ENCODE results near the gene KAT2B. TPM values are rescaled to one million over a fixed set of nuclear protein-coding genes. Genes with fewer than 3 reads are reported as not detected.

KAT2B gene
- total RNA-seq, 2 donors from 2014 or later = 8.5 to 25.9 TPM

- intact Hi-C loops (cut with DNase I) = no loop called here
- Histone ChIP-seq H3K4me3 (no peak overlapping the region), H3K4me1 (peaks cover 17% of the 10 kb centered on the region), H3K9me3 (no peaks in the 10 kb centered on the region), H3K27ac (no peak overlapping the region), H3K27me3 (no peaks in the 10 kb centered on the region), H3K9ac (ENCODE audit: low read depth in 2 of 2, low read length in 2 of 2) (no peak overlapping the region), H3K36me3 (no peaks in the 10 kb centered on the region)
- TF ChIP-seq, protein P1, sequence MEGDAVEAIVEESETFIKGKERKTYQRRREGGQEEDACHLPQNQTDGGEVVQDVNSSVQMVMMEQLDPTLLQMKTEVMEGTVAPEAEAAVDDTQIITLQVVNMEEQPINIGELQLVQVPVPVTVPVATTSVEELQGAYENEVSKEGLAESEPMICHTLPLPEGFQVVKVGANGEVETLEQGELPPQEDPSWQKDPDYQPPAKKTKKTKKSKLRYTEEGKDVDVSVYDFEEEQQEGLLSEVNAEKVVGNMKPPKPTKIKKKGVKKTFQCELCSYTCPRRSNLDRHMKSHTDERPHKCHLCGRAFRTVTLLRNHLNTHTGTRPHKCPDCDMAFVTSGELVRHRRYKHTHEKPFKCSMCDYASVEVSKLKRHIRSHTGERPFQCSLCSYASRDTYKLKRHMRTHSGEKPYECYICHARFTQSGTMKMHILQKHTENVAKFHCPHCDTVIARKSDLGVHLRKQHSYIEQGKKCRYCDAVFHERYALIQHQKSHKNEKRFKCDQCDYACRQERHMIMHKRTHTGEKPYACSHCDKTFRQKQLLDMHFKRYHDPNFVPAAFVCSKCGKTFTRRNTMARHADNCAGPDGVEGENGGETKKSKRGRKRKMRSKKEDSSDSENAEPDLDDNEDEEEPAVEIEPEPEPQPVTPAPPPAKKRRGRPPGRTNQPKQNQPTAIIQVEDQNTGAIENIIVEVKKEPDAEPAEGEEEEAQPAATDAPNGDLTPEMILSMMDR (IDR thresholded peaks at IDR 0.05) = no peak
- no peak for DNase-seq
Observed at GRCh38 chr3:20055842-20056241, 15.6 kb downstream of the KAT2B start.

DNA sequence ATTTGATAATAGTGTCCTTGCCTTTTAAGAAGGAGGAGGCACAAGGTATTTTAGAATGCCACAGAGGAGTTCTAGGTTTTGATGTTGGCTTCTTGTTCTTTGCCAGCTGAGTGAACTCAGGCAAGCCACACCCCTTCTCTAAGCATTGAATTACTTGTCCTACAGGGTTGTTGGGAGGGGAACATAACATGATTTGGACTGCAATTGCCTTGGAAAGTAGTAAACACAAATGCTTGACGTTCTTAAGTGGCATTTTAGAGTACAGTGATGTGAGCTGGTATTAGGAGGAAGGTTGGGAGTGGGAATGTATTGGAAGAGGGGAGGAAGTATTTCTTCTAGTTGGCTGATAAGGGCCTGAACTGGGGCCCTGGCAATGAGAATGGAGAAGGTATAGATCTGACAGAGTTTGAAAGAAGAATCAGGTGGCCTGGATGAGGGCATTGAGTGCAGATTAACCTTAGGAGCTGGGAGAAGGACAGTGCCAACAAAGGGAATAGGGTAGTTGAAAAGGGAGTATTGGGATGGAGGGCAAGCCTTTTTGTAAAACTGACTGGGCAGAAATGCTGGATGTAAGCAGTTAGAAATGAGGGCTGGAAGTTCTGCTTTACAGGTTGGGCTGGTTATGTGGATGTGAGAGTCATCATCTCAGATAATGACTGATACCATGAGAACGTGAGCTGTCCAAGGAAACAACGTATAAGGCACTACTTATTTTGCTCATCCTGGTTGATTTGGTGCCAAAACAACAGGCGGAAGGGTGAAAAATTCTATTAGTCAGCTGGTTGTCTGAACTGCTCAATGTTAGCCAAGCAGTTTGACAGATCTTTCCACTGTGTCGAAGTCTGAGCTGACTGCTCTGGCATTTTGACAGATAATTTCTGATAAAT lies 16.7 kb downstream of the KAT2B start:
- no peaks in the 10 kb centered on the region for H3K36me3 ChIP-seq
- DNase-seq = no peak
- intact Hi-C loops (cut with DNase I) = no loop called here
- no peak overlapping the region for H3K4me3 ChIP-seq
- H3K9me3 ChIP-seq = no peaks in the 10 kb centered on the region
- TF ChIP-seq, protein P1 (IDR thresholded peaks at IDR 0.05) = no peak
- H3K27me3 ChIP-seq = no peaks in the 10 kb centered on the region
- peak overlapping the region in 1 of 2 donors; percentile 12 for H3K9ac ChIP-seq (ENCODE audit: low read depth in 2 of 2, low read length in 2 of 2)
- peaks cover 17% of the 10 kb centered on the region for H3K4me1 ChIP-seq
- no peak overlapping the region for H3K27ac ChIP-seq

GRCh38 chr3:20057612-20058180 lies 17.4 kb downstream of the KAT2B start:
- Histone ChIP-seq H3K4me3 (no peak overlapping the region), H3K9me3 (no peaks in the 10 kb centered on the region), H3K9ac (ENCODE audit: low read depth in 2 of 2, low read length in 2 of 2) (peak overlapping the region in 1 of 2 donors; percentile 12), H3K27me3 (no peaks in the 10 kb centered on the region), H3K27ac (no peak overlapping the region), H3K4me1 (peaks cover 17% of the 10 kb centered on the region), H3K36me3 (no peaks in the 10 kb centered on the region)
- DNase-seq = no peak
- intact Hi-C loops (cut with DNase I) = no loop called here
- TF ChIP-seq, protein P1 (IDR thresholded peaks at IDR 0.05) = no peak

- intact Hi-C loops (cut with DNase I) = no loop called here
Observed at GRCh38 chr3:20059929-20060328, 19.7 kb downstream of the KAT2B start.

GRCh38 chr3:20060974-20061685 lies 20.9 kb downstream of the KAT2B start:
- Histone ChIP-seq H3K9me3 (no peaks in the 10 kb centered on the region), H3K4me1 (peaks cover 4% of the 10 kb centered on the region), H3K27me3 (no peaks in the 10 kb centered on the region), H3K27ac (no peak overlapping the region), H3K9ac (ENCODE audit: low read depth in 2 of 2, low read length in 2 of 2) (no peak overlapping the region), H3K4me3 (no peak overlapping the region), H3K36me3 (no peaks in the 10 kb centered on the region)
- no peak for DNase-seq
- intact Hi-C loops (cut with DNase I) = no loop called here
- TF ChIP-seq, protein P1 (IDR thresholded peaks at IDR 0.05) = no peak

More at GRCh38 chr3:20059929-20060328, 19.7 kb downstream of the KAT2B start:
- DNase-seq = no peak
- H3K36me3 ChIP-seq = no peaks in the 10 kb centered on the region
- H3K4me3 ChIP-seq = no peak overlapping the region
- TF ChIP-seq, protein P1 (IDR thresholded peaks at IDR 0.05) = no peak
- no peak overlapping the region for H3K9ac ChIP-seq (ENCODE audit: low read depth in 2 of 2, low read length in 2 of 2)
- no peak overlapping the region for H3K27ac ChIP-seq
- no peaks in the 10 kb centered on the region for H3K27me3 ChIP-seq
- peaks cover 7% of the 10 kb centered on the region for H3K4me1 ChIP-seq
- H3K9me3 ChIP-seq = no peaks in the 10 kb centered on the region
